Stimulated activated CD8-positive, alpha-beta memory T cell treated with anti-CD3 and anti-CD28 coated beads, Interleukin-15, amount 100 ng/mL, for 48 hours (primary cell): ENCODE measurements around the gene RELB.
A peak's percentile ranks its signal among the peaks of the same experiment; 100 is the strongest.

Experiments
- DNase-seq, 2 donors: peaks; one replicate each; pipeline ENCODE4 v3.0.0-alpha.2; 2020; ENCODE audit warnings: low read depth in 2 of 2

Gene RELB

GRCh38 chr19:45021971-45022370, 20.7 kb downstream of the RELB start:
- DNase-seq = no peak

GRCh38 chr19:45023048-45023447, 21.8 kb downstream of the RELB start:
- DNase-seq = no peak

- DNase-seq = no peak
Observed at GRCh38 chr19:45025264-45025663, 24.0 kb downstream of the RELB start.

- no peak for DNase-seq
Observed at GRCh38 chr19:45027371-45027770, 26.1 kb downstream of the RELB start.

- DNase-seq = no peak
Observed at GRCh38 chr19:45030825-45031224, 29.6 kb downstream of the RELB start.

GRCh38 chr19:45032421-45032820, 31.2 kb downstream of the RELB start:
- no peak for DNase-seq

GRCh38 chr19:45035755-45036154, 34.5 kb downstream of the RELB start:
- no peak for DNase-seq

GRCh38 chr19:45037393-45038169, 36.3 kb downstream of the RELB start:
- no peak for DNase-seq

GRCh38 chr19:45038931-45039893, 37.9 kb downstream of the RELB start, which contains the start of gene CLASRP:
CLASRP (plus strand) TSS chr19:45039045; CDS start chr19:45040213, 1,168 bp downstream.
- peak; percentile 81 for DNase-seq

GRCh38 chr19:45040059-45040771, 39.0 kb downstream of the RELB start:
- no peak for DNase-seq

GRCh38 chr19:45041125-45041524, 39.9 kb downstream of the RELB start:
- no peak for DNase-seq

GRCh38 chr19:45045671-45046353, 44.5 kb downstream of the RELB start:
- DNase-seq = no peak

- DNase-seq = no peak
Observed at GRCh38 chr19:45046355-45046754, 45.1 kb downstream of the RELB start.

GRCh38 chr19:45047188-45047797, 46.0 kb downstream of the RELB start:
- no peak for DNase-seq

- DNase-seq = no peak
Observed at GRCh38 chr19:45049073-45049736, 47.9 kb downstream of the RELB start.

GRCh38 chr19:45050036-45050435, 48.8 kb downstream of the RELB start:
- DNase-seq = no peak

GRCh38 chr19:45051929-45052579, 50.8 kb downstream of the RELB start:
- no peak for DNase-seq

GRCh38 chr19:45056831-45057230, 55.6 kb downstream of the RELB start:
- no peak for DNase-seq

- no peak for DNase-seq
Observed at GRCh38 chr19:45057444-45057843, 56.2 kb downstream of the RELB start.

GRCh38 chr19:45058622-45059159, 57.4 kb downstream of the RELB start:
- DNase-seq = no peak
